ENCODE results near the gene SPEG. TPM values are rescaled to one million over a fixed set of nuclear protein-coding genes. Genes with fewer than 3 reads are reported as not detected.

The SPEG gene
- total RNA-seq, 3 donors from 2014 or later (not counting 1 experiment from before 2014, with no cell fraction given) = 0.35 to 1.5 (median 1.2) TPM

- peak in 1 of 2 donors; percentile 36 for DNase-seq
- TF ChIP-seq, protein P1, sequence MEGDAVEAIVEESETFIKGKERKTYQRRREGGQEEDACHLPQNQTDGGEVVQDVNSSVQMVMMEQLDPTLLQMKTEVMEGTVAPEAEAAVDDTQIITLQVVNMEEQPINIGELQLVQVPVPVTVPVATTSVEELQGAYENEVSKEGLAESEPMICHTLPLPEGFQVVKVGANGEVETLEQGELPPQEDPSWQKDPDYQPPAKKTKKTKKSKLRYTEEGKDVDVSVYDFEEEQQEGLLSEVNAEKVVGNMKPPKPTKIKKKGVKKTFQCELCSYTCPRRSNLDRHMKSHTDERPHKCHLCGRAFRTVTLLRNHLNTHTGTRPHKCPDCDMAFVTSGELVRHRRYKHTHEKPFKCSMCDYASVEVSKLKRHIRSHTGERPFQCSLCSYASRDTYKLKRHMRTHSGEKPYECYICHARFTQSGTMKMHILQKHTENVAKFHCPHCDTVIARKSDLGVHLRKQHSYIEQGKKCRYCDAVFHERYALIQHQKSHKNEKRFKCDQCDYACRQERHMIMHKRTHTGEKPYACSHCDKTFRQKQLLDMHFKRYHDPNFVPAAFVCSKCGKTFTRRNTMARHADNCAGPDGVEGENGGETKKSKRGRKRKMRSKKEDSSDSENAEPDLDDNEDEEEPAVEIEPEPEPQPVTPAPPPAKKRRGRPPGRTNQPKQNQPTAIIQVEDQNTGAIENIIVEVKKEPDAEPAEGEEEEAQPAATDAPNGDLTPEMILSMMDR (IDR thresholded peaks at IDR 0.05) = no peak
- no peak overlapping the region for H3K4me3 ChIP-seq (ENCODE audit: low read length)
- H3K27ac Mint-ChIP-seq = no peak overlapping the region
- no peaks in the 10 kb centered on the region for H3K4me1 ChIP-seq (ENCODE audit: control insufficient read depth, insufficient read depth, low read length)
- no peaks in the 10 kb centered on the region for H3K9me3 ChIP-seq (ENCODE audit: control insufficient read depth, insufficient read depth, low read length)
- no peaks in the 10 kb centered on the region for H3K36me3 Mint-ChIP-seq
- no peaks in the 10 kb centered on the region for H3K9me3 Mint-ChIP-seq
- 72% methylated on average over 9 of the region's 9 CpGs for WGBS (ENCODE audit: insufficient coverage)
- peaks cover 10% of the 10 kb centered on the region for H3K27me3 ChIP-seq (ENCODE audit: control insufficient read depth, insufficient read depth, low read length)
- no peaks in the 10 kb centered on the region for H3K36me3 ChIP-seq (ENCODE audit: control insufficient read depth, insufficient read depth, low read length)
- intact Hi-C loops (cut with micrococcal nuclease) = no loop called here
- peaks cover 8 to 17% of the 10 kb centered on the region in 2 donors for H3K27me3 Mint-ChIP-seq (ENCODE audit: low read depth in 2 of 2)
- H3K4me3 Mint-ChIP-seq = no peak overlapping the region
- no peak overlapping the region for H3K27ac ChIP-seq (ENCODE audit: low read length)
- no peak for ATAC-seq
- no peaks in the 10 kb centered on the region for H3K4me1 Mint-ChIP-seq
Observed at GRCh38 chr2:219430633-219431615, 3.7 kb upstream of the SPEG start.

DNA sequence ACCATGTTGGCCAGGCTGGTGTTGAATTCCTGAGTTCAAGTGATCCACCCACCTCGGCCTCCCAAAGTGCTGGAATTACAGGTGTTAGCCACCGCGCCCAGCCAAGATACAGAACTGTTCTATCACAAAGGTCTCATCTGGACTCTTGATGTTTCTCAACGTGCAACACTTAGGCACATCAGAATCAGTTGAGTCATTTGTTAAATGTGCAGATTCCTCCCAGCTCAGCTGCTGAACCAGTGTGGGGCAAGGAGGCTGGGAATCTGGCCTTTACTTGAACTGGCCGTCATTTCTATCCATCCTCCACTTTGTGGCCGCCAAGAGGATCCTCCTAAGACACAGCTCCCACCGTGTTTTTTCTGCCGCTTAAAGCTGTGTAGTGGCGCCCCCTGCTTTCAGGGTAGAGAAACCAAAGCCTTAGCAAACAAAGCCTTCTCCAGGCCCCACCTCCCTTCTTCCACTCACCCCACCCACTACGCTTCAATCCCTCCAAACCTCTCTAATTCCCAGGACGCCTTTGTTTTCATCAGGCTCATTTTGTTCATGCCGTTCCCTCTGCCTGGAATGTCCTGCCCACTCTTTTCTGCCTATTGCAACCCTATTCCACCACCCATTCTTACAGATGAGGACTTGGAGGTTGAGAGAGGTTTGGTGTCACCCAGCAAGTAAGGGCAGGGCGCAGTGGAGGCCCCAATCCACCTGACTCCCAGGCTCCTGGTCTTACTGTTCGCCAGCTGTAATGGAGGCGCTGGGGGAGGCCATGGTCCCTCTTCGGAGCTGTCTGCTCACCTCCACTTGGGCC lies 776 bp upstream of the SPEG start:
- no peak for ATAC-seq
- 82% methylated on average over 16 of the region's 16 CpGs for WGBS (ENCODE audit: insufficient coverage)
- intact Hi-C loops (cut with micrococcal nuclease) = no loop called here

GRCh38 chr2:219434468-219434717 lies 250 bp upstream of the SPEG start:
- Histone ChIP-seq H3K27me3 (ENCODE audit: control insufficient read depth, insufficient read depth, low read length) (peaks cover 10% of the 10 kb centered on the region), H3K36me3 (ENCODE audit: control insufficient read depth, insufficient read depth, low read length) (no peaks in the 10 kb centered on the region), H3K9me3 (ENCODE audit: control insufficient read depth, insufficient read depth, low read length) (no peaks in the 10 kb centered on the region), H3K4me1 (ENCODE audit: control insufficient read depth, insufficient read depth, low read length) (no peaks in the 10 kb centered on the region), H3K27ac (ENCODE audit: low read length) (no peak overlapping the region), H3K4me3 (ENCODE audit: low read length) (no peak overlapping the region)
- Mint-ChIP-seq H3K27me3 (ENCODE audit: low read depth in 2 of 2) (peaks cover 0 to 9% of the 10 kb centered on the region in 2 donors), H3K4me1 (no peaks in the 10 kb centered on the region), H3K36me3 (no peaks in the 10 kb centered on the region), H3K27ac (no peak overlapping the region), H3K4me3 (no peak overlapping the region), H3K9me3 (no peaks in the 10 kb centered on the region)
- intact Hi-C loops (cut with micrococcal nuclease) = no loop called here
- TF ChIP-seq, protein P1 (IDR thresholded peaks at IDR 0.05) = no peak
- WGBS (ENCODE audit: insufficient coverage) = 51% methylated on average over 7 of the region's 9 CpGs
- DNase-seq = no peak
- ATAC-seq = no peak

More for the DNA sequence above, 776 bp upstream of the SPEG start:
- Histone ChIP-seq H3K4me1 (ENCODE audit: control insufficient read depth, insufficient read depth, low read length) (no peaks in the 10 kb centered on the region), H3K27me3 (ENCODE audit: control insufficient read depth, insufficient read depth, low read length) (peaks cover 10% of the 10 kb centered on the region), H3K27ac (ENCODE audit: low read length) (no peak overlapping the region), H3K36me3 (ENCODE audit: control insufficient read depth, insufficient read depth, low read length) (no peaks in the 10 kb centered on the region), H3K9me3 (ENCODE audit: control insufficient read depth, insufficient read depth, low read length) (no peaks in the 10 kb centered on the region), H3K4me3 (ENCODE audit: low read length) (no peak overlapping the region)
- Mint-ChIP-seq H3K36me3 (no peaks in the 10 kb centered on the region), H3K4me1 (no peaks in the 10 kb centered on the region), H3K9me3 (no peaks in the 10 kb centered on the region), H3K27me3 (ENCODE audit: low read depth in 2 of 2) (peaks cover 0 to 9% of the 10 kb centered on the region in 2 donors), H3K4me3 (no peak overlapping the region), H3K27ac (no peak overlapping the region)
- peak in 1 of 2 donors; percentile 46 for DNase-seq
- TF ChIP-seq, protein P1 (IDR thresholded peaks at IDR 0.05) = no peak
